Lung (tissue), 12 donors: ENCODE data around the gene UQCRC1. TPM values are rescaled to one million over a fixed set of nuclear protein-coding genes. Genes with fewer than 3 reads are reported as not detected.

Source experiments
- ATAC-seq: fragments of 200-7000 bp; cut with Tn5 transposase; one replicate; pipeline ENCODE4 v1.9.1; 2020; ENCODE audit warnings: moderate number of reproducible peaks; ENCODE audit not compliant: insufficient read depth, low FRiP score
- DNase-seq, 3 donors: peaks; one replicate each; pipeline ENCODE4 v3.0.0-alpha.2; 2013 to 2017
- H3K27ac ChIP-seq, 2 donors: one replicate each; pipeline ENCODE4 v1.5.1; 2013; ENCODE audit warnings: mild to moderate bottlenecking in 2 of 2, moderate library complexity in 2 of 2, control low read depth in 1 of 2, inconsistent platforms in 1 of 2, low read depth in 1 of 2, low read length in 1 of 2
- H3K27me3 ChIP-seq, 3 donors: one replicate each; pipeline ENCODE4 v1.5.1; 2013; ENCODE audit warnings: low read length in 2 of 3; ENCODE audit not compliant: control insufficient read depth in 3 of 3, insufficient read depth in 3 of 3
- H3K36me3 ChIP-seq, 4 donors: one replicate each; pipeline ENCODE4 v1.5.1; 2013; ENCODE audit warnings: low read length in 4 of 4, mild to moderate bottlenecking in 1 of 4, moderate library complexity in 1 of 4; ENCODE audit not compliant: control insufficient read depth in 4 of 4, insufficient read depth in 4 of 4
- H3K4me1 ChIP-seq, 5 donors: one replicate each; pipeline ENCODE4 v1.5.1; 2013; ENCODE audit warnings: low read length in 5 of 5, mild to moderate bottlenecking in 2 of 5, moderate library complexity in 1 of 5; ENCODE audit not compliant: control insufficient read depth in 5 of 5, insufficient read depth in 5 of 5
- H3K4me3 ChIP-seq: one replicate; pipeline ENCODE4 v1.5.1; 2013; ENCODE audit warnings: mild to moderate bottlenecking, control low read depth, moderate library complexity
- H3K9ac ChIP-seq, 2 donors: one replicate each; pipeline ENCODE4 v1.5.1; 2013; ENCODE audit warnings: low read length in 2 of 2, control low read depth in 1 of 2; ENCODE audit not compliant: insufficient read depth in 1 of 2
- H3K9me3 ChIP-seq, 4 donors: one replicate each; pipeline ENCODE4 v1.5.1; 2013; ENCODE audit warnings: low read length in 3 of 4, mild to moderate bottlenecking in 1 of 4, moderate library complexity in 1 of 4; ENCODE audit not compliant: control insufficient read depth in 4 of 4, insufficient read depth in 3 of 4
- CTCF ChIP-seq: IDR thresholded peaks from 2 replicates; pipeline ENCODE4 v1.5.1; 2012; ENCODE audit warnings: mild to moderate bottlenecking; ENCODE audit errors: control extremely low read depth, extremely low read depth
- WGBS, 2 donors: extraction: QIAGEN DNeasy Blood & Tissue Kit; methylation state at CpG; one replicate each; pipeline ENCODE4 v1.1.7; 2013; 5-methylcytosine and 5-hydroxymethylcytosine counted together
- polyA plus RNA-seq, 2 donors: library from polyadenylated mRNA; stranded (reverse); fragments of 200-250 nt; gene quantifications; one replicate each; pipeline ENCODE4 v1.2.1, GENCODE V29; 2013
- total RNA-seq, 2 donors: library from RNA; depleted of rRNA in 1 of 2; stranded (reverse); fragments of >200 nt in 1 of 2; gene quantifications; one replicate each; pipeline ENCODE4 v1.2.1, GENCODE V29; 2014 to 2021
- donor health status: control.
- donor health status: control.
- donor health status: Bipolar disorder and iron deficiency.
- donor health status: healthy.
- donor health status: DM: yes; HTN: yes; CAD: no.

The UQCRC1 gene
- total and polyA plus RNA-seq, 4 donors, result 98.5 to 225 (median 176) TPM

- Histone ChIP-seq H3K9ac (no peak overlapping the region), H3K27ac (no peak overlapping the region), H3K9me3 (no peaks in the 10 kb centered on the region), H3K27me3 (no peaks in the 10 kb centered on the region), H3K4me3 (no peak overlapping the region), H3K4me1 (no peaks in the 10 kb centered on the region), H3K36me3 (no peaks in the 10 kb centered on the region)
- no peak for ATAC-seq
- WGBS, 2 donors, result 87 to 94% methylated on average over 12 of the region's 12 CpGs
- DNase-seq, result no peak
- TF ChIP-seq CTCF, result no peak
Measured at GRCh38 chr3:48571938-48572337, 37.5 kb downstream of the UQCRC1 start.

GRCh38 chr3:48569808-48570450 lies 39.5 kb downstream of the UQCRC1 start:
- ATAC-seq (no peak), DNase-seq (no peak)
- no peaks in the 10 kb centered on the region for H3K4me1 ChIP-seq
- no peaks in the 10 kb centered on the region for H3K9me3 ChIP-seq
- H3K9ac ChIP-seq, result no peak overlapping the region
- no peak overlapping the region for H3K4me3 ChIP-seq
- no peak overlapping the region for H3K27ac ChIP-seq
- H3K36me3 ChIP-seq, result no peaks in the 10 kb centered on the region
- H3K27me3 ChIP-seq, result no peaks in the 10 kb centered on the region
- WGBS, 2 donors, result 90 to 94% methylated on average over 18 of the region's 18 CpGs
- TF ChIP-seq CTCF, result no peak

GRCh38 chr3:48569400-48569799 lies 40.0 kb downstream of the UQCRC1 start:
- no peaks in the 10 kb centered on the region for H3K36me3 ChIP-seq
- H3K4me1 ChIP-seq, result no peaks in the 10 kb centered on the region
- no peak overlapping the region for H3K4me3 ChIP-seq

More at GRCh38 chr3:48569400-48569799, 40.0 kb downstream of the UQCRC1 start:
- no peaks in the 10 kb centered on the region for H3K9me3 ChIP-seq
- no peak for ATAC-seq
- H3K27ac ChIP-seq, result no peak overlapping the region
- WGBS, 2 donors, result 86 to 93% methylated on average over 10 of the region's 10 CpGs
- H3K9ac ChIP-seq, result no peak overlapping the region
- no peak for TF ChIP-seq CTCF
- H3K27me3 ChIP-seq, result no peaks in the 10 kb centered on the region
- no peak for DNase-seq
